Immature natural killer cell (primary cell): ENCODE results near the gene PRPS1. TPM values are rescaled to one million over a fixed set of nuclear protein-coding genes. Genes with fewer than 3 reads are reported as not detected.
"Not testable (repeated sequence)": the region's sequence is repeated elsewhere in the genome, so short reads cannot be mapped to it uniquely, and the experiment has no call there.

ENCODE experiments used
- DNase-seq, 3 donors: peaks; one replicate each; pipeline ENCODE4 v3.0.0; 2022; ENCODE audit warnings: mixed read lengths in 1 of 3
- H3K27ac Mint-ChIP-seq, 6 donors: one replicate each; pipeline ENCODE4 v1.8.0; 2020; ENCODE audit warnings: mixed read lengths in 6 of 6, mild to moderate bottlenecking in 5 of 6, inconsistent platforms in 4 of 6, moderate library complexity in 3 of 6
- H3K27me3 Mint-ChIP-seq, 3 donors: one replicate each; pipeline ENCODE4 v1.8.0; 2020 to 2021; ENCODE audit warnings: low read depth in 3 of 3, mild to moderate bottlenecking in 3 of 3, mixed read lengths in 3 of 3, moderate library complexity in 3 of 3, inconsistent platforms in 1 of 3
- H3K36me3 Mint-ChIP-seq, 3 donors: one replicate each; pipeline ENCODE4 v1.8.0; 2020; ENCODE audit warnings: mixed read lengths in 3 of 3, inconsistent platforms in 2 of 3, mild to moderate bottlenecking in 2 of 3
- H3K4me1 Mint-ChIP-seq, 2 donors: one replicate each; pipeline ENCODE4 v1.8.0; 2020; ENCODE audit warnings: inconsistent platforms in 2 of 2, mild to moderate bottlenecking in 2 of 2, mixed read lengths in 2 of 2, moderate library complexity in 1 of 2
- H3K4me3 Mint-ChIP-seq, 5 donors: one replicate each; pipeline ENCODE4 v1.8.0; 2020; ENCODE audit warnings: mild to moderate bottlenecking in 5 of 5, mixed read lengths in 5 of 5, inconsistent platforms in 3 of 5, moderate library complexity in 3 of 5
- H3K9me3 Mint-ChIP-seq, 6 donors: one replicate each; pipeline ENCODE4 v1.8.0; 2020; ENCODE audit warnings: mild to moderate bottlenecking in 6 of 6, mixed read lengths in 6 of 6, inconsistent platforms in 4 of 6, moderate library complexity in 3 of 6
- polyA plus RNA-seq, 3 donors: library from polyadenylated mRNA; unstranded; fragments of 300-500 nt; fragmentation: Illumina TruSeq; gene quantifications; one replicate each; pipeline ENCODE4 v1.2.3, GENCODE V29; 2021

PRPS1 gene
- polyA plus RNA-seq, 3 donors from 2014 or later, result 41.9 to 54.6 (median 45.6) TPM

- DNase-seq, result peak; percentile 57 to 68 (median 57)
- H3K4me3 Mint-ChIP-seq, result peak overlapping the region in 1 of 5 donors; percentile 36
- H3K27ac Mint-ChIP-seq, result peak overlapping the region in 2 of 6 donors; percentile 30 to 62
- peaks cover 0 to 10% (median 5%) of the 10 kb centered on the region in 3 donors for H3K27me3 Mint-ChIP-seq
- no peaks in the 10 kb centered on the region for H3K9me3 Mint-ChIP-seq
- H3K36me3 Mint-ChIP-seq, result no peaks in the 10 kb centered on the region
- peaks cover 8 to 9% of the 10 kb centered on the region in 2 donors for H3K4me1 Mint-ChIP-seq
Observed at GRCh38 chrX:107654872-107655761, 26.8 kb downstream of the PRPS1 start.

DNA sequence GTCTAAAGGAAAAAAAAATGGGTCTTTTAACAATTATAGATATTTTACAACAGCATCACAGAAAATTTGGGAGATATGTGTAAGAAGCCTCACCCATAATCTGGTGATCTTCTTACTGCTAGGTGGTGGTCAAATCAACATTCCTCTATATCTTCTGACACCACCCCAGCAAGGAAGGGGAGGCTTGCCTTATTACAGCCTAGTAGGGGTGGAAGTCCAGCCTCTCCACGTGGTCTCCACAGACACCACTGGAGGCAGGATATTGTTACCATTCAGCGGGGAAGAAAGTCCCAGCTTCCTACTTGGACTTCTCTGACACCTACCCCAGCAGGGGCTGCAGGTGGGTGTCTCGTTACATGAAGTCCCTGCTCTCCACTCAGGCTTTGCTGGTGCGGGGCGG, 28.7 kb downstream of the PRPS1 start:
- Mint-ChIP-seq H3K4me1 (peaks cover 8 to 9% of the 10 kb centered on the region in 2 donors), H3K36me3 (no peaks in the 10 kb centered on the region), H3K9me3 (no peaks in the 10 kb centered on the region), H3K4me3 (no peak overlapping the region), H3K27ac (no peak overlapping the region), H3K27me3 (peaks cover 0 to 12% (median 8%) of the 10 kb centered on the region in 3 donors)
- DNase-seq, result no peak

- H3K36me3 Mint-ChIP-seq, result no peaks in the 10 kb centered on the region
- H3K4me1 Mint-ChIP-seq, result peaks cover 8 to 9% of the 10 kb centered on the region in 2 donors
- no peak overlapping the region for H3K27ac Mint-ChIP-seq
- H3K27me3 Mint-ChIP-seq, result peaks cover 0 to 12% (median 5%) of the 10 kb centered on the region in 3 donors
- no peaks in the 10 kb centered on the region for H3K9me3 Mint-ChIP-seq
- no peak for DNase-seq
- H3K4me3 Mint-ChIP-seq, result no peak overlapping the region
Observed at GRCh38 chrX:107658660-107659059, 30.4 kb downstream of the PRPS1 start.

- no peaks in the 10 kb centered on the region for H3K9me3 Mint-ChIP-seq
- no peak overlapping the region for H3K4me3 Mint-ChIP-seq
- H3K4me1 Mint-ChIP-seq, result peaks cover 8 to 9% of the 10 kb centered on the region in 2 donors
- H3K27ac Mint-ChIP-seq, result no peak overlapping the region
- no peak for DNase-seq
- peaks cover 0 to 12% (median 5%) of the 10 kb centered on the region in 3 donors for H3K27me3 Mint-ChIP-seq
- H3K36me3 Mint-ChIP-seq, result no peaks in the 10 kb centered on the region
Observed at GRCh38 chrX:107659286-107659685, 31.0 kb downstream of the PRPS1 start.

GRCh38 chrX:107659768-107660167, 31.5 kb downstream of the PRPS1 start:
- Mint-ChIP-seq H3K4me3 (no peak overlapping the region), H3K4me1 (peaks cover 6 to 8% of the 10 kb centered on the region in 2 donors), H3K36me3 (no peaks in the 10 kb centered on the region), H3K9me3 (no peaks in the 10 kb centered on the region), H3K27me3 (peaks cover 0 to 9% (median 5%) of the 10 kb centered on the region in 3 donors), H3K27ac (no peak overlapping the region)
- DNase-seq, result peak; percentile 32 to 50 (median 43)

- Mint-ChIP-seq H3K9me3 (no peaks in the 10 kb centered on the region), H3K36me3 (no peaks in the 10 kb centered on the region), H3K27me3 (peaks cover 0 to 17% (median 4%) of the 10 kb centered on the region in 3 donors), H3K4me1 (no peaks in the 10 kb centered on the region), H3K27ac (no peak overlapping the region), H3K4me3 (no peak overlapping the region)
- no peak for DNase-seq
Observed at GRCh38 chrX:107662145-107662544, 33.8 kb downstream of the PRPS1 start.

- H3K27ac Mint-ChIP-seq, result no peak overlapping the region
- H3K4me3 Mint-ChIP-seq, result no peak overlapping the region
- H3K27me3 Mint-ChIP-seq, result peaks cover 0 to 19% (median 4%) of the 10 kb centered on the region in 3 donors
- DNase-seq, result no peak
- H3K36me3 Mint-ChIP-seq, result no peaks in the 10 kb centered on the region
- no peaks in the 10 kb centered on the region for H3K9me3 Mint-ChIP-seq
- H3K4me1 Mint-ChIP-seq, result no peaks in the 10 kb centered on the region
Observed at GRCh38 chrX:107662824-107663223, 34.5 kb downstream of the PRPS1 start.

DNA sequence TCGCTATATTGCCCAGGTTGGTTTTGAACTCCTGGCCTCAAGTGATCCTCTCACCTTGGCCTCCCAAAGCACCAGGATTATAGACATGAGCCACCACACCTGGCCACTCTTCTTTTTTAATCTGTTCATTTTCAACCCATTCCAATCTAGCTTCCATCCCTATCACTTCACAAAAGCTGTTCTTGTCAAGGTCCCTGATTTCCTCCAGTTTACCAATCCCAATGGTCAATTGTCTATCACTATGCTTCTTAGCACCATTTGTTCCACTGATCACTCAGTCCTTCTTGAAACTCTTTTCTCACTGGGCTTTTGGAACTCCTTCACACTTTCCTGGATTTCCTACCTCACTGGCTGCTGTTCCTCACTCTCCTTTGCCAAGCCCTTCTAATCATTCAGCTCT, 38.6 kb downstream of the PRPS1 start:
- Mint-ChIP-seq H3K36me3 (no peaks in the 10 kb centered on the region), H3K27me3 (peaks cover 0 to 20% (median 2%) of the 10 kb centered on the region in 3 donors), H3K4me3 (no peak overlapping the region), H3K4me1 (peaks cover 2 to 4% of the 10 kb centered on the region in 2 donors), H3K9me3 (no peaks in the 10 kb centered on the region), H3K27ac (peak overlapping the region in 1 of 6 donors; percentile 29)
- no peak for DNase-seq

GRCh38 chrX:107667426-107667825, 39.1 kb downstream of the PRPS1 start:
- no peak for DNase-seq
- H3K4me3 Mint-ChIP-seq, result no peak overlapping the region
- no peaks in the 10 kb centered on the region for H3K36me3 Mint-ChIP-seq
- H3K27me3 Mint-ChIP-seq, result peaks cover 0 to 20% (median 2%) of the 10 kb centered on the region in 3 donors
- peaks cover 2 to 6% of the 10 kb centered on the region in 2 donors for H3K4me1 Mint-ChIP-seq
- no peaks in the 10 kb centered on the region for H3K9me3 Mint-ChIP-seq
- peak overlapping the region in 1 of 6 donors; percentile 29 for H3K27ac Mint-ChIP-seq

GRCh38 chrX:107668710-107669109, 40.4 kb downstream of the PRPS1 start:
- not testable (repeated sequence) for H3K4me3 Mint-ChIP-seq, H3K9me3 Mint-ChIP-seq, DNase-seq, H3K36me3 Mint-ChIP-seq
- H3K4me1 Mint-ChIP-seq, result peaks cover 14 to 17% of the 10 kb centered on the region in 2 donors
- H3K27me3 Mint-ChIP-seq, result peaks cover 8 to 32% (median 11%) of the 10 kb centered on the region in 3 donors
- H3K27ac Mint-ChIP-seq, result peak overlapping the region in 1 of 6 donors; percentile 59

DNA sequence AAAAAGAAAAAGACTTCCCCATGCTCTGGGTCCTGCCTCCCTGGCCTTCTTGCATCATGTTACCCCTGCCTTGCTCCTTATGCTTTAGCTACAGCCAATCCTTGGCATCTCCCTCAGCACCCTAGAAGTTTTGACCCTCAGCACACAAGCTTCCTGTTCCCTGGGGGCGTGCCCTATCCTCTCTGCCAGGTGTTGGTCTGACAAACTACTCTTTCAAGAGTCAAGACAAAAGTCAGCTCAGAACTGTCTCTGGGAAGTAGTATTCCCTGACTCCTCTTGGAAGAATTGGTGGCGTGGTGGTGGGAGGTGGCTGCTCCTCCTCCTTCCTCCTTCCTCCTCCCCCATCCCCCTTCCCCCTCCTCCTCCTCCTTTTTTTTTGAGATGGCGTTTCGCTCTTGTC, 41.0 kb downstream of the PRPS1 start:
- no peak for DNase-seq
- Mint-ChIP-seq H3K27ac (peak overlapping the region in 2 of 6 donors; percentile 24 to 61), H3K4me1 (peaks cover 19 to 23% of the 10 kb centered on the region in 2 donors), H3K27me3 (peaks cover 14 to 38% (median 17%) of the 10 kb centered on the region in 3 donors), H3K9me3 (no peaks in the 10 kb centered on the region), H3K36me3 (no peaks in the 10 kb centered on the region), H3K4me3 (no peak overlapping the region)

- Mint-ChIP-seq H3K4me3 (no peak overlapping the region), H3K27me3 (peaks cover 20 to 43% (median 23%) of the 10 kb centered on the region in 3 donors), H3K9me3 (peaks cover 0 to 2% (median 0%) of the 10 kb centered on the region in 6 donors), H3K27ac (peak overlapping the region in 1 of 6 donors; percentile 30), H3K36me3 (no peaks in the 10 kb centered on the region), H3K4me1 (peaks cover 27 to 31% of the 10 kb centered on the region in 2 donors)
- no peak for DNase-seq
Observed at GRCh38 chrX:107669885-107670628, 41.7 kb downstream of the PRPS1 start.

DNA sequence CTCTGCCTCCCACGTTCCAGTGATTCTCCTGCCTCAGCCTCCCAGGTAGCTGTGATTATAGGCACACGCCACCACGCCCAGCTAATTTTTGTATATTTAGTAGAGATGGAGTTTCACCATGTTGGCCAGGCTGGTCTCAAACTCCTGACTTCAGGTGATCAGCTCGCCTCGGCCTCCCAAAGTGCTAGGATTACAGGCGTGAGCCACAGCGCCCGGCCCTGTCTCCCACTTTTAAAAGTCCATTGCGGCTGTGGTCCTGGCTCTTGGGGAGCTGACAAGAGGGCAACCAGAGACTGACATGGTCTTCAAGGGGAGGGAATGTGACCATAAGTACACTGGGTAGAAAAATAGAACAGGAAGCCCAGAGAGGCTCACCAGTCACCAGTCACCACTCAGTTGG, 42.9 kb downstream of the PRPS1 start:
- H3K9me3 Mint-ChIP-seq, H3K36me3 Mint-ChIP-seq, DNase-seq, H3K4me3 Mint-ChIP-seq: not testable (repeated sequence)
- H3K27me3 Mint-ChIP-seq, result peaks cover 24 to 45% (median 28%) of the 10 kb centered on the region in 3 donors
- H3K27ac Mint-ChIP-seq, result peak overlapping the region in 3 of 6 donors; percentile 9 to 33 (median 17)
- peaks cover 37 to 40% of the 10 kb centered on the region in 2 donors for H3K4me1 Mint-ChIP-seq
